ENCODE data around the gene DCST2. TPM values are rescaled to one million over a fixed set of nuclear protein-coding genes. Genes with fewer than 3 reads are reported as not detected.

Gene DCST2
- total and polyA plus RNA-seq, 9 of the 15 experiments (the other 6 are each of a cell fraction or from before 2014, with no cell fraction given) = 0.09 to 0.49 (median 0.11) TPM; not detected in 3

- intact Hi-C loops (cut with micrococcal nuclease) = no loop called here
- TF ChIP-seq ARID1B (IDR thresholded peaks at IDR 0.05) (no peak), RBFOX2 (IDR thresholded peaks at IDR 0.05; ENCODE audit: low read depth, low read length) (peak; percentile 62), TBL1XR1 (IDR thresholded peaks at IDR 0.05; ENCODE audit: low read length in 2 of 2) (no peak), SUPT5H (IDR thresholded peaks at IDR 0.05) (0 out of 2 replicates have a peak, but pooled peaks have one; percentile 1), POLR2G (IDR thresholded peaks at IDR 0.05; ENCODE audit: low read depth, low read length) (peak; percentile 52)
- TF ChIP-seq, protein P1, sequence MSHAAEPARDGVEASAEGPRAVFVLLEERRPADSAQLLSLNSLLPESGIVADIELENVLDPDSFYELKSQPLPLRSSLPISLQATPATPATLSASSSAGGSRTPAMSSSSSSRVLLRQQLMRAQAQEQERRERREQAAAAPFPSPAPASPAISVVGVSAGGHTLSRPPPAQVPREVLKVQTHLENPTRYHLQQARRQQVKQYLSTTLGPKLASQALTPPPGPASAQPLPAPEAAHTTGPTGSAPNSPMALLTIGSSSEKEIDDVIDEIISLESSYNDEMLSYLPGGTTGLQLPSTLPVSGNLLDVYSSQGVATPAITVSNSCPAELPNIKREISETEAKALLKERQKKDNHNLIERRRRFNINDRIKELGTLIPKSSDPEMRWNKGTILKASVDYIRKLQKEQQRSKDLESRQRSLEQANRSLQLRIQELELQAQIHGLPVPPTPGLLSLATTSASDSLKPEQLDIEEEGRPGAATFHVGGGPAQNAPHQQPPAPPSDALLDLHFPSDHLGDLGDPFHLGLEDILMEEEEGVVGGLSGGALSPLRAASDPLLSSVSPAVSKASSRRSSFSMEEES (CRISPR knock-in tag; IDR thresholded peaks at IDR 0.05) = no peak
- H3K27me3 ChIP-seq (ENCODE audit: control insufficient read depth in 2 of 2, insufficient read depth in 2 of 2, low read length in 2 of 2) = no peaks in the 10 kb centered on the region
- peak overlapping the region; percentile 97; the same call in 1 of the 2 replicates for H3K4me3 ChIP-seq
- no TSS peak for BruUV-seq (replicated peaks)
- ChIA-PET CTCF (ENCODE audit: low intra/inter-chr PET ratio) (no interaction called here), POLR2A (interaction anchor here (0.7 to 1.2 kb wide), 3 partner anchors 7 to 79 kb away, joined by 3 to 6 read pairs (median 3); no protein-coding TSS in a partner anchor)
- H3K79me2 ChIP-seq (ENCODE audit: control insufficient read depth, insufficient read depth, low read length) = peaks cover 82% of the 10 kb centered on the region
- H3K4me1 ChIP-seq (replicated peaks in 1 of 2; ENCODE audit: control insufficient read depth in 2 of 2, insufficient read depth in 2 of 2, low read length in 2 of 2) = peaks cover 58 to 78% of the 10 kb centered on the region in 2 experiments
- H2AFZ ChIP-seq (ENCODE audit: low read depth, low read length) = no peak overlapping the region
- H3K9me3 ChIP-seq (replicated peaks; ENCODE audit: control insufficient read depth, insufficient read depth, low read depth, low read length) = no peaks in the 10 kb centered on the region
- in situ Hi-C loops (cut with MboI) = no loop called here
- peaks cover 47% of the 10 kb centered on the region; the same call in 2 of the 3 replicates for H3K36me3 ChIP-seq (ENCODE audit: control insufficient read depth, insufficient read depth, low read length)
- peak overlapping the region; percentile 99 for H3K4me2 ChIP-seq (ENCODE audit: insufficient read depth, low read length)
- ATAC-seq (no peak), FAIRE-seq (no peak), DNase-seq (ENCODE audit: extremely low read depth in 1 of 4, low spot score in 3 of 4) (no peak)
- no peaks in the 10 kb centered on the region for H3K9me1 ChIP-seq (ENCODE audit: control insufficient read depth, insufficient read depth, low read length)
- H3K27ac ChIP-seq (ENCODE audit: extremely low read depth, low read depth, low read length) = peak overlapping the region; percentile 99
- WGBS (ENCODE audit: insufficient coverage, low coverage, missing lambda C conversion rate) = 95% methylated on average over 4 of the region's 17 CpGs
- H4K20me1 ChIP-seq (replicated peaks; ENCODE audit: control insufficient read depth, insufficient read depth, low read length) = peaks cover 3% of the 10 kb centered on the region
- H3K9ac ChIP-seq (ENCODE audit: insufficient read depth in 1 of 2, low read depth in 2 of 2, low read length in 2 of 2) = peak overlapping the region; percentile 99; a peak in 3 of 4 replicates
These were observed 28.2 kb downstream of the DCST2 start for GRCh38 chr1:155005076-155006011.

Data from K562 (cell line).